ENCODE results near the gene HAND1.
"Not testable (repeated sequence)": the region's sequence is repeated elsewhere in the genome, so short reads cannot be mapped to it uniquely, and the experiment has no call there.

Gene HAND1

GRCh38 chr5:154517181-154517580, 39.2 kb upstream of the HAND1 start:
- peak overlapping the region; percentile 22 for H2AFZ ChIP-seq (ENCODE audit: low read length)
- H2AK5ac ChIP-seq (ENCODE audit: low read depth, low read length): no peak overlapping the region
- no peak overlapping the region for H3K4me2 ChIP-seq (ENCODE audit: insufficient read depth, low read length, poor library complexity, severe bottlenecking)
- H2BK5ac ChIP-seq (ENCODE audit: low read length): no peak overlapping the region
- H3K9ac ChIP-seq (ENCODE audit: low read depth, low read length, poor library complexity): no peak overlapping the region
- no peak overlapping the region for H2BK120ac ChIP-seq (ENCODE audit: low read depth, low read length)
- H4K8ac ChIP-seq (ENCODE audit: low read depth, low read length): no peak overlapping the region
- H3K36me3 ChIP-seq (replicated peaks in 1 of 2; ENCODE audit: control insufficient read depth in 2 of 2, insufficient read depth in 2 of 2, low read length in 2 of 2): no peaks in the 10 kb centered on the region
- H2BK15ac ChIP-seq (ENCODE audit: low read length): no peak overlapping the region
- DNase-seq (ENCODE audit: low spot score): no peak
- H4K91ac ChIP-seq (ENCODE audit: low read depth, low read length, poor library complexity): no peak overlapping the region
- H3K9me3 ChIP-seq (replicated peaks in 1 of 2; ENCODE audit: control insufficient read depth in 2 of 2, insufficient read depth in 1 of 2, low read depth in 1 of 2, low read length in 2 of 2): no peaks in the 10 kb centered on the region
- no peak overlapping the region for H3K14ac ChIP-seq (ENCODE audit: low read length)
- peak overlapping the region; percentile 6 for H3K18ac ChIP-seq (ENCODE audit: low read length)
- peaks cover 2% of the 10 kb centered on the region for H3K79me1 ChIP-seq (ENCODE audit: low read depth, low read length)
- no peak overlapping the region for H3K27ac ChIP-seq (replicated peaks; ENCODE audit: low read length)
- H3K23ac ChIP-seq (ENCODE audit: low read depth, low read length, poor library complexity): peak overlapping the region; percentile 61
- no peak overlapping the region for H3K4ac ChIP-seq (ENCODE audit: low read length)
- H2BK12ac ChIP-seq (ENCODE audit: low read length): peak overlapping the region; percentile 44
- WGBS, 2 donors (ENCODE audit: extremely low coverage in 2 of 2, insufficient read length in 2 of 2, insufficient replicate concordance in 1 of 2): no CpG with 5 or more reads among the region's 7 CpGs
- H3K4me1 ChIP-seq (ENCODE audit: control insufficient read depth in 2 of 2, insufficient read depth in 1 of 2, low read depth in 1 of 2, low read length in 2 of 2): peaks cover 0 to 8% of the 10 kb centered on the region in 2 donors
- H3K4me3 ChIP-seq (ENCODE audit: low read length in 2 of 2): no peak overlapping the region
- H3K27me3 ChIP-seq (ENCODE audit: control insufficient read depth in 3 of 3, insufficient read depth in 3 of 3, low read depth in 1 of 3, low read length in 3 of 3): peaks cover 0 to 52% (median 2%) of the 10 kb centered on the region in 3 experiments

GRCh38 chr5:154516475-154516874, 38.4 kb upstream of the HAND1 start:
- H3K4me1 ChIP-seq (ENCODE audit: control insufficient read depth in 2 of 2, insufficient read depth in 1 of 2, low read depth in 1 of 2, low read length in 2 of 2): peaks cover 0 to 3% of the 10 kb centered on the region in 2 donors
- H3K4ac ChIP-seq (ENCODE audit: low read length): no peak overlapping the region
- H4K91ac ChIP-seq (ENCODE audit: low read depth, low read length, poor library complexity): no peak overlapping the region
- H2AK5ac ChIP-seq (ENCODE audit: low read depth, low read length): no peak overlapping the region
- no peak overlapping the region for H2AFZ ChIP-seq (ENCODE audit: low read length)
- no peak overlapping the region for H3K18ac ChIP-seq (ENCODE audit: low read length)
- H3K23ac ChIP-seq (ENCODE audit: low read depth, low read length, poor library complexity): no peak overlapping the region
- no peaks in the 10 kb centered on the region for H3K9me3 ChIP-seq (replicated peaks in 1 of 2; ENCODE audit: control insufficient read depth in 2 of 2, insufficient read depth in 1 of 2, low read depth in 1 of 2, low read length in 2 of 2)
- H2BK5ac ChIP-seq (ENCODE audit: low read length): no peak overlapping the region
- DNase-seq (ENCODE audit: low spot score): no peak
- H3K36me3 ChIP-seq (replicated peaks in 1 of 2; ENCODE audit: control insufficient read depth in 2 of 2, insufficient read depth in 2 of 2, low read length in 2 of 2): no peaks in the 10 kb centered on the region
- H3K4me3 ChIP-seq (ENCODE audit: low read length in 2 of 2): no peak overlapping the region
- no peak overlapping the region for H3K9ac ChIP-seq (ENCODE audit: low read depth, low read length, poor library complexity)
- H2BK120ac ChIP-seq (ENCODE audit: low read depth, low read length): no peak overlapping the region
- peaks cover 2% of the 10 kb centered on the region for H3K79me1 ChIP-seq (ENCODE audit: low read depth, low read length)
- H2BK15ac ChIP-seq (ENCODE audit: low read length): no peak overlapping the region
- H3K14ac ChIP-seq (ENCODE audit: low read length): no peak overlapping the region
- H3K4me2 ChIP-seq (ENCODE audit: insufficient read depth, low read length, poor library complexity, severe bottlenecking): no peak overlapping the region
- peaks cover 0 to 53% (median 2%) of the 10 kb centered on the region in 3 experiments for H3K27me3 ChIP-seq (ENCODE audit: control insufficient read depth in 3 of 3, insufficient read depth in 3 of 3, low read depth in 1 of 3, low read length in 3 of 3)
- no peak overlapping the region for H3K27ac ChIP-seq (replicated peaks; ENCODE audit: low read length)
- WGBS, 2 donors (ENCODE audit: extremely low coverage in 2 of 2, insufficient read length in 2 of 2, insufficient replicate concordance in 1 of 2): no CpG with 5 or more reads among the region's 5 CpGs
- H2BK12ac ChIP-seq (ENCODE audit: low read length): no peak overlapping the region
- no peak overlapping the region for H4K8ac ChIP-seq (ENCODE audit: low read depth, low read length)

GRCh38 chr5:154515488-154515887, 37.5 kb upstream of the HAND1 start:
- H4K8ac ChIP-seq (ENCODE audit: low read depth, low read length); H3K23ac ChIP-seq (ENCODE audit: low read depth, low read length, poor library complexity); H3K4me3 ChIP-seq (ENCODE audit: low read length in 2 of 2); H2BK120ac ChIP-seq (ENCODE audit: low read depth, low read length); H3K36me3 ChIP-seq (replicated peaks in 1 of 2; ENCODE audit: control insufficient read depth in 2 of 2, insufficient read depth in 2 of 2, low read length in 2 of 2); H3K4ac ChIP-seq (ENCODE audit: low read length); H3K9ac ChIP-seq (ENCODE audit: low read depth, low read length, poor library complexity); H4K91ac ChIP-seq (ENCODE audit: low read depth, low read length, poor library complexity); DNase-seq (ENCODE audit: low spot score); H2BK12ac ChIP-seq (ENCODE audit: low read length); H2AFZ ChIP-seq (ENCODE audit: low read length); H3K14ac ChIP-seq (ENCODE audit: low read length); H3K18ac ChIP-seq (ENCODE audit: low read length); H2BK15ac ChIP-seq (ENCODE audit: low read length); H3K27ac ChIP-seq (replicated peaks; ENCODE audit: low read length); H3K4me1 ChIP-seq (ENCODE audit: control insufficient read depth in 2 of 2, insufficient read depth in 1 of 2, low read depth in 1 of 2, low read length in 2 of 2); H3K79me1 ChIP-seq (ENCODE audit: low read depth, low read length); H2BK5ac ChIP-seq (ENCODE audit: low read length); H3K9me3 ChIP-seq (replicated peaks in 1 of 2; ENCODE audit: control insufficient read depth in 2 of 2, insufficient read depth in 1 of 2, low read depth in 1 of 2, low read length in 2 of 2); H2AK5ac ChIP-seq (ENCODE audit: low read depth, low read length); H3K4me2 ChIP-seq (ENCODE audit: insufficient read depth, low read length, poor library complexity, severe bottlenecking): not testable (repeated sequence)
- WGBS, 2 donors (ENCODE audit: extremely low coverage in 2 of 2, insufficient read length in 2 of 2, insufficient replicate concordance in 1 of 2): no CpG with 5 or more reads among the region's 6 CpGs
- H3K27me3 ChIP-seq (ENCODE audit: control insufficient read depth in 3 of 3, insufficient read depth in 3 of 3, low read depth in 1 of 3, low read length in 3 of 3): peaks cover 0 to 49% (median 2%) of the 10 kb centered on the region in 3 experiments

GRCh38 chr5:154514331-154514730, 36.3 kb upstream of the HAND1 start:
- Histone ChIP-seq H3K27ac (replicated peaks; ENCODE audit: low read length) (no peak overlapping the region), H2BK15ac (ENCODE audit: low read length) (no peak overlapping the region), H3K14ac (ENCODE audit: low read length) (no peak overlapping the region), H2AK5ac (ENCODE audit: low read depth, low read length) (no peak overlapping the region), H3K9me3 (replicated peaks in 1 of 2; ENCODE audit: control insufficient read depth in 2 of 2, insufficient read depth in 1 of 2, low read depth in 1 of 2, low read length in 2 of 2) (no peaks in the 10 kb centered on the region), H3K23ac (ENCODE audit: low read depth, low read length, poor library complexity) (no peak overlapping the region), H3K18ac (ENCODE audit: low read length) (no peak overlapping the region), H2BK120ac (ENCODE audit: low read depth, low read length) (no peak overlapping the region), H4K91ac (ENCODE audit: low read depth, low read length, poor library complexity) (no peak overlapping the region), H3K9ac (ENCODE audit: low read depth, low read length, poor library complexity) (no peak overlapping the region), H3K27me3 (ENCODE audit: control insufficient read depth in 3 of 3, insufficient read depth in 3 of 3, low read depth in 1 of 3, low read length in 3 of 3) (peaks cover 0 to 44% (median 0%) of the 10 kb centered on the region in 3 experiments), H3K4ac (ENCODE audit: low read length) (no peak overlapping the region), H3K4me2 (ENCODE audit: insufficient read depth, low read length, poor library complexity, severe bottlenecking) (no peak overlapping the region), H3K4me3 (ENCODE audit: low read length in 2 of 2) (no peak overlapping the region), H3K79me1 (ENCODE audit: low read depth, low read length) (peaks cover 2% of the 10 kb centered on the region), H2BK12ac (ENCODE audit: low read length) (no peak overlapping the region), H3K36me3 (replicated peaks in 1 of 2; ENCODE audit: control insufficient read depth in 2 of 2, insufficient read depth in 2 of 2, low read length in 2 of 2) (no peaks in the 10 kb centered on the region), H3K4me1 (ENCODE audit: control insufficient read depth in 2 of 2, insufficient read depth in 1 of 2, low read depth in 1 of 2, low read length in 2 of 2) (no peaks in the 10 kb centered on the region), H2BK5ac (ENCODE audit: low read length) (no peak overlapping the region), H4K8ac (ENCODE audit: low read depth, low read length) (no peak overlapping the region), H2AFZ (ENCODE audit: low read length) (no peak overlapping the region)
- no CpG with 5 or more reads among the region's 2 CpGs for WGBS, 2 donors (ENCODE audit: extremely low coverage in 2 of 2, insufficient read length in 2 of 2, insufficient replicate concordance in 1 of 2)
- DNase-seq (ENCODE audit: low spot score): no peak

Measured in neuronal stem cell (in vitro differentiated cells).